Keratinocyte (primary cell): ENCODE results near the gene B9D1. TPM values are rescaled to one million over a fixed set of nuclear protein-coding genes. Genes with fewer than 3 reads are reported as not detected.

ENCODE experiments used
- DNase-seq: peaks from one replicate; pipeline ENCODE4 v3.0.0-alpha.2; 2011; ENCODE audit warnings: low read depth, missing footprints, low spot score
- FAIRE-seq: peaks from 2 replicates; lab custom pipeline; 2011; peaks lifted over from hg19 to GRCh38; lab: Jason Lieb, UNC
- H2AFZ ChIP-seq: 2 replicates; pipeline ENCODE4 v1.6.0; 2012; ENCODE audit warnings: low read length, control low read depth, inconsistent platforms; ENCODE audit not compliant: control insufficient read depth
- H3K27ac ChIP-seq: 2 replicates; pipeline ENCODE4 v1.5.1; 2011; ENCODE audit warnings: low read length; ENCODE audit not compliant: control insufficient read depth, insufficient read depth
- H3K27me3 ChIP-seq: 3 replicates; pipeline ENCODE4 v1.6.0; 2011; ENCODE audit warnings: low read length; ENCODE audit not compliant: control insufficient read depth, insufficient read depth; ENCODE audit errors: extremely low read depth
- H3K36me3 ChIP-seq, 2 experiments: 2 replicates in 1 of 2; 3 replicates in 1 of 2; pipeline ENCODE4 v1.5.1; 2011; ENCODE audit warnings: low read length in 2 of 2, mild to moderate bottlenecking in 1 of 2; ENCODE audit not compliant: control insufficient read depth in 2 of 2, insufficient read depth in 2 of 2; ENCODE audit errors: extremely low read depth in 1 of 2
- H3K4me1 ChIP-seq: 3 replicates; pipeline ENCODE4 v1.5.1; 2011; ENCODE audit warnings: low read length; ENCODE audit not compliant: control insufficient read depth, insufficient read depth; ENCODE audit errors: extremely low read depth
- H3K4me2 ChIP-seq: 3 replicates; pipeline ENCODE4 v1.6.0; 2011; ENCODE audit warnings: low read depth, low read length; ENCODE audit not compliant: control insufficient read depth, insufficient read depth; ENCODE audit errors: extremely low read depth
- H3K4me3 ChIP-seq, 3 experiments: fragments of 200-600 bp in 1 of 3; sonication (generic) in 1 of 3; 2 replicates in 2 of 3; 3 replicates in 1 of 3; pipeline ENCODE4 v1.5.1; 2011 to 2016; ENCODE audit warnings: low read length in 3 of 3, mild to moderate bottlenecking in 3 of 3, control low read depth in 2 of 3, inconsistent platforms in 1 of 3, low read depth in 1 of 3, mixed read lengths in 1 of 3, mixed run types in 1 of 3, moderate library complexity in 1 of 3; ENCODE audit not compliant: control insufficient read depth in 2 of 3, insufficient read depth in 2 of 3; ENCODE audit errors: extremely low read depth in 1 of 3
- H3K79me2 ChIP-seq: 2 replicates; pipeline ENCODE4 v1.6.0; 2012; ENCODE audit warnings: low read length; ENCODE audit not compliant: control insufficient read depth, insufficient read depth
- H3K9ac ChIP-seq: 3 replicates; pipeline ENCODE4 v1.6.0; 2011; ENCODE audit warnings: low read length; ENCODE audit not compliant: control insufficient read depth, insufficient read depth; ENCODE audit errors: extremely low read depth
- H3K9me1 ChIP-seq: 3 replicates; pipeline ENCODE4 v1.6.0; 2011; ENCODE audit warnings: low read length; ENCODE audit not compliant: control insufficient read depth, insufficient read depth; ENCODE audit errors: extremely low read depth
- H3K9me3 ChIP-seq: 2 replicates; pipeline ENCODE4 v1.5.1; 2012; ENCODE audit warnings: low read depth, low read length; ENCODE audit not compliant: control insufficient read depth
- H4K20me1 ChIP-seq: 3 replicates; pipeline ENCODE4 v1.6.0; 2011; ENCODE audit warnings: low read length; ENCODE audit not compliant: control insufficient read depth, insufficient read depth; ENCODE audit errors: extremely low read depth
- CTCF ChIP-seq, 3 experiments: IDR thresholded peaks in 1 of 3; conservative IDR thresholded peaks in 1 of 3; optimal IDR thresholded peaks in 1 of 3; 2 replicates in 2 of 3; 3 replicates in 1 of 3; pipeline versions ENCODE3 to v1.5.1; 2011; ENCODE audit warnings: low read length in 3 of 3, mild to moderate bottlenecking in 3 of 3, moderate library complexity in 2 of 3, control low read depth in 1 of 3, inconsistent platforms in 1 of 3; ENCODE audit not compliant: insufficient read depth in 2 of 3; ENCODE audit errors: extremely low read depth in 1 of 3
- EZH2 ChIP-seq: IDR thresholded peaks from one replicate; pipeline ENCODE4 v1.6.1; 2012; ENCODE audit warnings: inconsistent platforms, mild to moderate bottlenecking, low read length, moderate library complexity
- dilution Hi-C: fragments of 300-500 bp; cut with MboI; formaldehyde crosslinking; loops from one replicate; pipeline ENCODE4 v1.7.0; 2020; ENCODE audit warnings: low sequenced_read_pairs; ENCODE audit not compliant: extremely low pct_ligation_motif_present
- polyA plus RNA-seq, 5 experiments: library from polyadenylated mRNA; depleted of rRNA in 3 of 5; stranded (reverse) in 3 of 5; stranded (forward) in 1 of 5; unstranded in 1 of 5; fragments of >200 nt; gene quantifications; 1 replicate in 1 of 5; 2 replicates in 3 of 5; 3 replicates in 1 of 5; pipeline versions ENCODE4 v1.2.1 to v1.2.3, GENCODE V29; 2011 to 2012; ENCODE audit warnings: missing spikeins in 2 of 5, low read depth in 1 of 5, low replicate concordance in 1 of 5

Gene B9D1
- polyA plus RNA-seq, 1 donor (not counting 4 experiments of a cell fraction or from before 2014, with no cell fraction given), result 30.3 TPM

GRCh38 chr17:19336938-19337711 is 25.4 kb downstream of the B9D1 start:
- Histone ChIP-seq H3K79me2 (no peaks in the 10 kb centered on the region), H3K36me3 (peaks cover 5 to 12% of the 10 kb centered on the region in 2 experiments), H3K27me3 (no peaks in the 10 kb centered on the region), H2AFZ (no peak overlapping the region), H3K27ac (no peak overlapping the region), H4K20me1 (no peaks in the 10 kb centered on the region), H3K4me2 (no peak overlapping the region), H3K9ac (no peak overlapping the region), H3K9me1 (no peaks in the 10 kb centered on the region), H3K4me1 (peaks cover 10% of the 10 kb centered on the region), H3K4me3 (no peak overlapping the region), H3K9me3 (no peaks in the 10 kb centered on the region)
- no peak for DNase-seq
- FAIRE-seq, result no peak
- dilution Hi-C loops, result no loop called here
- TF ChIP-seq CTCF (optimal IDR thresholded peaks at IDR 0.05 in 1 of 3, IDR thresholded peaks at IDR 0.05 in 1 of 3, conservative IDR thresholded peaks at IDR 0.05 in 1 of 3; ENCODE audit: extremely low read depth in 1 of 3, insufficient read depth in 2 of 3, low read length in 3 of 3), result no peak
- no peak for TF ChIP-seq EZH2

GRCh38 chr17:19335951-19336631 is 26.4 kb downstream of the B9D1 start:
- peaks cover 12% of the 10 kb centered on the region for H3K4me1 ChIP-seq
- FAIRE-seq, result no peak
- H3K9ac ChIP-seq, result no peak overlapping the region
- no peaks in the 10 kb centered on the region for H3K9me3 ChIP-seq
- H3K9me1 ChIP-seq, result peaks cover 5% of the 10 kb centered on the region
- dilution Hi-C loops, result no loop called here
- H4K20me1 ChIP-seq, result no peaks in the 10 kb centered on the region
- no peak overlapping the region for H3K27ac ChIP-seq
- no peak overlapping the region for H2AFZ ChIP-seq
- TF ChIP-seq CTCF (optimal IDR thresholded peaks at IDR 0.05 in 1 of 3, IDR thresholded peaks at IDR 0.05 in 1 of 3, conservative IDR thresholded peaks at IDR 0.05 in 1 of 3; ENCODE audit: extremely low read depth in 1 of 3, insufficient read depth in 2 of 3, low read length in 3 of 3), result no peak
- no peaks in the 10 kb centered on the region for H3K27me3 ChIP-seq
- DNase-seq, result no peak
- H3K36me3 ChIP-seq, result peaks cover 6 to 12% of the 10 kb centered on the region in 2 experiments
- H3K79me2 ChIP-seq, result no peaks in the 10 kb centered on the region
- H3K4me2 ChIP-seq, result no peak overlapping the region
- no peak overlapping the region for H3K4me3 ChIP-seq
